ENCODE measurements around the gene PWWP2B. TPM values are rescaled to one million over a fixed set of nuclear protein-coding genes. Genes with fewer than 3 reads are reported as not detected.
A peak's percentile ranks its signal among the peaks of the same experiment; 100 is the strongest.

The PWWP2B gene
- total and polyA plus RNA-seq, 2 of the 13 experiments (the other 11 are each of a cell fraction or from before 2014, with no cell fraction given) = 2.3 to 4.7 TPM

DNA sequence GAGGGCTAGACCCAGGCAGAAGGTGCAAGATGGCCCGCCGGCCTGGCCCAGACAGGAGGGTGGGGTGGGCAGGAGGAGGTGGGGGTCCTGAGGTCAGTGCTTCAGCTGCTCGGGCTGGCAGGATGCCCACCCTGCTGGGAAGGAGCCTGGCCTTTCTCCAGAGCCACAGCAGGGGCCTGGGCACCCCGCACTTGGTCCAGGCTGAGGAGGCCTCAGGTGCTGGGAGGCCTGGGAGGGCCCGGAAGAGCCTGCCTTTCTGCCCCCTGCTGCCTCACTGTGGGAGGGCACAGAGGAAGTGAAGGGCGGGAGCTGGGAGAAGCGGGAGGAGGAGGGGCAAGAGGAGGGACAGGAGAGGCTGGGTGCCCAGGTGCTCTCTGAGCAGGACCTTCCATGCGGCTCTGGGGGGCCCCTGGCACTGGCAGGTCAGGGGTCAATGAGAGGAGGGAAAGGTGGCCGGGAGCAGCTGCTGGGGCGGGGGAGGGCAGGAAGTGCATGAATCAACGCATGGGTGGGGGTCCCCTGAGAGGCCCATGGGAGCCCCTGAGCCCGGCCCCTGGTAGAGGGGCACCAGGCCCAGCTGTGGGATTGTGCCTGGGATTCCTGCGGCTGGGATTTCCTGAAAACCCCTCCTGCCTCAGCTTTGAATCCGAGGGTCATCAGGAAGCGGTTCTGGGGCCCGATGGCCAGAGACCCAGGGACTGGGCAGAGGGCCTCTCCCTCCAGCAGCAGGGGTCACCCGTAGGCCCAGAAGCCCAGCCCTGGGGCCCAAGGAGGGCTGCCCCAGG lies 49.9 kb downstream of the PWWP2B start (continued):
- no peak for TF ChIP-seq PPARG (CRISPR knock-in tag; conservative IDR thresholded peaks at IDR 0.05)
- TF ChIP-seq ZNF121 (CRISPR knock-in tag; IDR thresholded peaks at IDR 0.05) = no peak
- TF ChIP-seq, protein P1, sequence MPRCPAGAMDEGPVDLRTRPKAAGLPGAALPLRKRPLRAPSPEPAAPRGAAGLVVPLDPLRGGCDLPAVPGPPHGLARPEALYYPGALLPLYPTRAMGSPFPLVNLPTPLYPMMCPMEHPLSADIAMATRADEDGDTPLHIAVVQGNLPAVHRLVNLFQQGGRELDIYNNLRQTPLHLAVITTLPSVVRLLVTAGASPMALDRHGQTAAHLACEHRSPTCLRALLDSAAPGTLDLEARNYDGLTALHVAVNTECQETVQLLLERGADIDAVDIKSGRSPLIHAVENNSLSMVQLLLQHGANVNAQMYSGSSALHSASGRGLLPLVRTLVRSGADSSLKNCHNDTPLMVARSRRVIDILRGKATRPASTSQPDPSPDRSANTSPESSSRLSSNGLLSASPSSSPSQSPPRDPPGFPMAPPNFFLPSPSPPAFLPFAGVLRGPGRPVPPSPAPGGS (CRISPR knock-in tag; IDR thresholded peaks at IDR 0.05) = no peak
- no peak for TF ChIP-seq ZFP90 (CRISPR knock-in tag; IDR thresholded peaks at IDR 0.05; ENCODE audit: borderline replicate concordance)
- TF ChIP-seq LBX2 (CRISPR knock-in tag; IDR thresholded peaks at IDR 0.05; ENCODE audit: borderline replicate concordance) = no peak
- no peak for TF ChIP-seq FOXO1 (CRISPR knock-in tag; IDR thresholded peaks at IDR 0.05)
- no peak for TF ChIP-seq ZNF557 (CRISPR knock-in tag; IDR thresholded peaks at IDR 0.05)
- no peak for TF ChIP-seq ZNF605 (CRISPR knock-in tag; IDR thresholded peaks at IDR 0.05)
- TF ChIP-seq ZNF878 (CRISPR knock-in tag; IDR thresholded peaks at IDR 0.05) = no peak
- TF ChIP-seq HMG20B (CRISPR knock-in tag; conservative IDR thresholded peaks at IDR 0.05) = no peak
- TF ChIP-seq, protein P2, sequence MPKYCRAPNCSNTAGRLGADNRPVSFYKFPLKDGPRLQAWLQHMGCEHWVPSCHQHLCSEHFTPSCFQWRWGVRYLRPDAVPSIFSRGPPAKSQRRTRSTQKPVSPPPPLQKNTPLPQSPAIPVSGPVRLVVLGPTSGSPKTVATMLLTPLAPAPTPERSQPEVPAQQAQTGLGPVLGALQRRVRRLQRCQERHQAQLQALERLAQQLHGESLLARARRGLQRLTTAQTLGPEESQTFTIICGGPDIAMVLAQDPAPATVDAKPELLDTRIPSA (CRISPR knock-in tag; IDR thresholded peaks at IDR 0.05; ENCODE audit: borderline replicate concordance) = no peak
- 0 out of 2 replicates have a peak, but pooled peaks have one; percentile 9 for TF ChIP-seq KMT2A (CRISPR knock-in tag; IDR thresholded peaks at IDR 0.05)
- no peak for TF ChIP-seq HNRNPK (IDR thresholded peaks at IDR 0.05; ENCODE audit: low read depth, low read length, poor library complexity, severe bottlenecking)
- TF ChIP-seq ZFAT (CRISPR knock-in tag; conservative IDR thresholded peaks at IDR 0.05) = no peak
- no peak for TF ChIP-seq ZGPAT (CRISPR knock-in tag; IDR thresholded peaks at IDR 0.05)
- no peak for TF ChIP-seq KDM5A (IDR thresholded peaks at IDR 0.05; ENCODE audit: borderline replicate concordance, low read length)
- no peak for TF ChIP-seq NKX3-1 (CRISPR knock-in tag; IDR thresholded peaks at IDR 0.05)
- no peak for TF ChIP-seq ZNF775 (CRISPR knock-in tag; IDR thresholded peaks at IDR 0.05; ENCODE audit: borderline replicate concordance)
- TF ChIP-seq MZF1 (CRISPR knock-in tag; IDR thresholded peaks at IDR 0.05; ENCODE audit: borderline replicate concordance) = no peak
- TF ChIP-seq ZNF776 (CRISPR knock-in tag; IDR thresholded peaks at IDR 0.05) = no peak
- 0 out of 2 replicates have a peak, but pooled peaks have one; percentile 15 for TF ChIP-seq ZNF414 (CRISPR knock-in tag; IDR thresholded peaks at IDR 0.05)
- no peak for TF ChIP-seq ZNF207 (IDR thresholded peaks at IDR 0.05; ENCODE audit: borderline replicate concordance)
- no peak for TF ChIP-seq ZNF816 (CRISPR knock-in tag; IDR thresholded peaks at IDR 0.05; ENCODE audit: borderline replicate concordance)
- no peak for TF ChIP-seq MAF1 (CRISPR knock-in tag; IDR thresholded peaks at IDR 0.05; ENCODE audit: borderline replicate concordance)
- TF ChIP-seq ZNF367 (CRISPR knock-in tag; IDR thresholded peaks at IDR 0.05; ENCODE audit: borderline replicate concordance) = no peak
- no peak for TF ChIP-seq POGZ (CRISPR knock-in tag; IDR thresholded peaks at IDR 0.05)
